ENCODE results near the gene SORCS2. TPM values are rescaled to one million over a fixed set of nuclear protein-coding genes. Genes with fewer than 3 reads are reported as not detected.

Gene SORCS2
- total RNA-seq, 4 donors from 2014 or later, result 0.48 to 1.8 (median 0.68) TPM; not detected in 1

DNA sequence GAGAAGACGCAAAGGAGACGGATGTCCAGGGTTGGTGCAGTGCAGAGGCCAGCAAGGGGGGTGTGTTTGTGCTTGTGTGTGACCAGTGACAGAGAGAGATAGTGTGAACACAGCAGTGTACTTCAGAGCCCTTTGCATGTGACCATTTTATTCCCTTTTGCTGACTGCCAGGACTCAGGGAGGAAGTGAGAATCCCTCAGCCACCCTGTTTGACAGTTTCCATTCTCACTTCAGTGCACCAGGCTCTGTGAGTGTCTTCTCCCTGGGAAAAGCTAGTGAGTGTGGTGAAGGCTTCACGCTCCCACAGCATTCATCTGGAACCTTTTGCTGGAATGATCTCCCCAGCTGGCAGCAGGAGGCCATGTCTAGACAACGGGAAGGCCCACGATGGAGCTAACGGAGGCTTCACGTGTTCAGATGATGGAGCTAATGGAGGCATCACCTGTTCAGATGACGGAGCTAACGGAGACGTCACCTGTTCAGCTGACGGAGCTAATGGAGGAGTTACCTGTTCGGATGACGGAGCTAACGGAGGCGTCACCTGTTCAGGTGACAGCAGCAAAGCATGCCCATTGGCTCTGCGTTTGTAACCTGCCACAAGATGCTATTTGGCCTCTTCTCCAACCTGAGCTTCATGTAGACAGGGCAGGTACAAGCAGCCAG is 551.9 kb downstream of the SORCS2 start:
- Histone ChIP-seq H3K27ac (peak overlapping the region in 1 of 4 donors; percentile 50), H3K36me3 (no peaks in the 10 kb centered on the region), H3K4me1 (no peaks in the 10 kb centered on the region), H3K4me3 (no peak overlapping the region), H3K9me3 (no peaks in the 10 kb centered on the region), H3K27me3 (no peaks in the 10 kb centered on the region)
- in situ Hi-C loops (cut with MboI; ENCODE audit: low pct_ligation_motif_present in 1 of 4, low pct_unique_long_range_greater_than_20kb in 1 of 4, low sequenced_read_pairs in 3 of 4), result no loop called here
- no peak for DNase-seq
- intact Hi-C loops (cut with DNase I; ENCODE audit: low total_unique reads), result no loop called here
- TF ChIP-seq POLR2A (IDR thresholded peaks at IDR 0.05) (no peak), CTCF (IDR thresholded peaks at IDR 0.05) (no peak), EP300 (IDR thresholded peaks at IDR 0.05; ENCODE audit: low read depth) (no peak), POLR2AphosphoS5 (IDR thresholded peaks at IDR 0.05) (no peak)
- WGBS, 2 donors (ENCODE audit: low coverage in 1 of 2), result 81 to 100% methylated on average over 1 to 16 of the region's 16 CpGs

GRCh38 chr4:7745301-7745885 is 553.1 kb downstream of the SORCS2 start:
- TF ChIP-seq CTCF (IDR thresholded peaks at IDR 0.05) (no peak), POLR2A (IDR thresholded peaks at IDR 0.05) (no peak), POLR2AphosphoS5 (IDR thresholded peaks at IDR 0.05) (no peak), EP300 (IDR thresholded peaks at IDR 0.05; ENCODE audit: low read depth) (no peak)
- Histone ChIP-seq H3K9me3 (no peaks in the 10 kb centered on the region), H3K4me3 (no peak overlapping the region), H3K27me3 (no peaks in the 10 kb centered on the region), H3K4me1 (no peaks in the 10 kb centered on the region), H3K36me3 (no peaks in the 10 kb centered on the region), H3K27ac (no peak overlapping the region)
- WGBS, 2 donors (ENCODE audit: low coverage in 1 of 2), result 86% methylated on average over 15 of the region's 15 CpGs; no CpG with 5 or more reads in 1 of the 2 donors
- intact Hi-C loops (cut with DNase I; ENCODE audit: low total_unique reads) (no loop called here), in situ Hi-C loops (cut with MboI; ENCODE audit: low pct_ligation_motif_present in 1 of 4, low pct_unique_long_range_greater_than_20kb in 1 of 4, low sequenced_read_pairs in 3 of 4) (no loop called here)
- DNase-seq, result no peak

GRCh38 chr4:7746351-7747061 is 554.2 kb downstream of the SORCS2 start:
- no peak overlapping the region for H3K4me3 ChIP-seq
- 80 to 93% methylated on average over 1 to 20 of the region's 20 CpGs for WGBS, 2 donors (ENCODE audit: low coverage in 1 of 2)
- intact Hi-C loops (cut with DNase I; ENCODE audit: low total_unique reads) (no loop called here), in situ Hi-C loops (cut with MboI; ENCODE audit: low pct_ligation_motif_present in 1 of 4, low pct_unique_long_range_greater_than_20kb in 1 of 4, low sequenced_read_pairs in 3 of 4) (no loop called here)
- DNase-seq, result no peak
- H3K4me1 ChIP-seq, result no peaks in the 10 kb centered on the region
- no peaks in the 10 kb centered on the region for H3K9me3 ChIP-seq
- TF ChIP-seq POLR2A (IDR thresholded peaks at IDR 0.05), result no peak
- no peak for TF ChIP-seq POLR2AphosphoS5 (IDR thresholded peaks at IDR 0.05)
- TF ChIP-seq EP300 (IDR thresholded peaks at IDR 0.05; ENCODE audit: low read depth), result no peak
- no peak for TF ChIP-seq CTCF (IDR thresholded peaks at IDR 0.05)
- H3K36me3 ChIP-seq, result no peaks in the 10 kb centered on the region
- H3K27ac ChIP-seq, result no peak overlapping the region
- H3K27me3 ChIP-seq, result no peaks in the 10 kb centered on the region

GRCh38 chr4:7747062-7747385 is 554.7 kb downstream of the SORCS2 start:
- 78% methylated on average over 7 of the region's 7 CpGs; no CpG with 5 or more reads in 1 of the 2 donors for WGBS, 2 donors (ENCODE audit: low coverage in 1 of 2)
- intact Hi-C loops (cut with DNase I; ENCODE audit: low total_unique reads), result no loop called here
- Histone ChIP-seq H3K4me1 (no peaks in the 10 kb centered on the region), H3K36me3 (no peaks in the 10 kb centered on the region), H3K4me3 (no peak overlapping the region), H3K9me3 (no peaks in the 10 kb centered on the region), H3K27ac (no peak overlapping the region), H3K27me3 (no peaks in the 10 kb centered on the region)
- peak; percentile 24 for DNase-seq
- TF ChIP-seq CTCF (IDR thresholded peaks at IDR 0.05), result no peak
- no peak for TF ChIP-seq POLR2AphosphoS5 (IDR thresholded peaks at IDR 0.05)
- no peak for TF ChIP-seq EP300 (IDR thresholded peaks at IDR 0.05; ENCODE audit: low read depth)
- TF ChIP-seq POLR2A (IDR thresholded peaks at IDR 0.05), result no peak
- in situ Hi-C loops (cut with MboI; ENCODE audit: low pct_ligation_motif_present in 1 of 4, low pct_unique_long_range_greater_than_20kb in 1 of 4, low sequenced_read_pairs in 3 of 4), result no loop called here
